MM.1S (cell line): Measurements from ENCODE around the gene KLC4.
"Not testable (repeated sequence)": the region's sequence is repeated elsewhere in the genome, so short reads cannot be mapped to it uniquely, and the experiment has no call there.

Experiments
- DNase-seq: peaks from one replicate; pipeline ENCODE4 v3.0.0-alpha.2; 2015
- H2AFZ ChIP-seq: fragments of 300-600 bp; sonication (generic); 2 replicates; pipeline ENCODE4 v1.6.0; 2016; ENCODE audit warnings: antibody characterized with exemption, low read length
- H3F3A ChIP-seq: fragments of 300-600 bp; sonication (generic); 2 replicates; pipeline ENCODE4 v1.6.1; 2016; ENCODE audit warnings: mild to moderate bottlenecking, antibody characterized with exemption, low read length, moderate library complexity, mixed read lengths; ENCODE audit not compliant: insufficient read depth
- H3K27ac ChIP-seq: fragments of 300-600 bp; sonication (generic); 2 replicates; pipeline ENCODE4 v1.5.1; 2016; ENCODE audit warnings: mild to moderate bottlenecking, low read length
- H3K27me3 ChIP-seq: fragments of 300-600 bp; sonication (generic); replicated peaks from 2 replicates; pipeline ENCODE4 v1.6.0; 2016; ENCODE audit warnings: low read length; ENCODE audit not compliant: insufficient read depth
- H3K36me3 ChIP-seq: fragments of 300-600 bp; sonication (generic); replicated peaks from 2 replicates; pipeline ENCODE4 v1.6.1; 2016; ENCODE audit warnings: mild to moderate bottlenecking, low read length, mixed read lengths; ENCODE audit not compliant: insufficient read depth
- H3K4me1 ChIP-seq: fragments of 300-600 bp; sonication (generic); 2 replicates; pipeline ENCODE4 v1.6.1; 2016; ENCODE audit warnings: low read length, mixed read lengths
- H3K4me2 ChIP-seq: fragments of 300-600 bp; sonication (generic); 2 replicates; pipeline ENCODE4 v1.6.0; 2016; ENCODE audit warnings: low read depth, low read length
- H3K4me3 ChIP-seq: fragments of 300-600 bp; sonication (generic); 2 replicates; pipeline ENCODE4 v1.5.1; 2016; ENCODE audit warnings: low read length, mixed read lengths
- H3K79me2 ChIP-seq: fragments of 300-600 bp; sonication (generic); 2 replicates; pipeline ENCODE4 v1.6.1; 2016; ENCODE audit warnings: mixed run types, low read length, mixed read lengths
- H3K9ac ChIP-seq: fragments of 300-600 bp; sonication (generic); 2 replicates; pipeline ENCODE4 v1.6.1; 2016; ENCODE audit warnings: low read length, mixed read lengths
- H3K9me2 ChIP-seq: fragments of 300-600 bp; sonication (generic); replicated peaks from 2 replicates; pipeline ENCODE4 v1.6.1; 2016; ENCODE audit warnings: mild to moderate bottlenecking, low read length, mixed read lengths; ENCODE audit not compliant: insufficient read depth
- H3K9me3 ChIP-seq: fragments of 300-600 bp; sonication (generic); replicated peaks from 2 replicates; pipeline ENCODE4 v1.6.1; 2016; ENCODE audit warnings: mild to moderate bottlenecking, low read length, mixed read lengths; ENCODE audit not compliant: insufficient read depth
- H4K20me1 ChIP-seq: fragments of 300-600 bp; sonication (generic); 2 replicates; pipeline ENCODE4 v1.6.1; 2016; ENCODE audit warnings: mild to moderate bottlenecking, low read length, moderate library complexity, mixed read lengths; ENCODE audit not compliant: insufficient read depth
- CTCF ChIP-seq: fragments of 300-600 bp; sonication (generic); IDR thresholded peaks from 2 replicates; pipeline ENCODE4 v1.5.1; 2016; ENCODE audit warnings: antibody characterized with exemption, low read length, mixed read lengths
- EZH2 ChIP-seq: fragments of 300-600 bp; sonication (generic); optimal IDR thresholded peaks from 2 replicates; pipeline ENCODE3; 2017; ENCODE audit warnings: low read depth, mild to moderate bottlenecking, antibody characterized with exemption, low read length, mixed read lengths
- EZH2phosphoT487 ChIP-seq: fragments of 300-600 bp; sonication (generic); IDR thresholded peaks from 2 replicates; pipeline ENCODE4 v1.6.1; 2018; ENCODE audit warnings: antibody characterized with exemption, low read length

The KLC4 gene

DNA sequence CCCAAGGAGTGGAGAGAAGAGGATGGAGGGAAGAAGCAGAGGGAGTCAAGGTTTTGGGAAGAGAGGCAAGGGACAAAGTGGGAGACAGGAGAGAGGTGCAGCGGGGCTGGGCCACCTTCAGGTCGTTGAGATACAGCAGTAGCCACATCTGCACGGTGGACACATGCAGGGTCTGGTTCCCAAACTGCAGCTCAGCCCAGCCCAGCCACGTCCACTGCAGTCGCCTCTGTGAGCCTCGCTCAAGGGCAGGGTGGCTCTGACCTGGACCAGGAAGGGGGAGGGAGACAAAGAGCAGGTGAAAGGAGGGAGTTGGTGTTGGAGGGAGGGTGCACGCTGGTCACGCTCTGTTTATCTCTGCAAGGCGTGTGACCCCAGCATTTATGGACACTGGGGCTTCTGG is 20.7 kb upstream of the KLC4 start:
- no peak overlapping the region for H3K9ac ChIP-seq
- no peaks in the 10 kb centered on the region for H3K79me2 ChIP-seq
- H3K4me2 ChIP-seq = no peak overlapping the region
- H2AFZ ChIP-seq = no peak overlapping the region
- H3K4me1 ChIP-seq = peaks cover 4% of the 10 kb centered on the region; the same call in 1 of the 2 replicates
- H3K27me3 ChIP-seq = no peaks in the 10 kb centered on the region
- TF ChIP-seq EZH2 (no peak), EZH2phosphoT487 (no peak), CTCF (no peak)
- no peaks in the 10 kb centered on the region for H4K20me1 ChIP-seq
- no peaks in the 10 kb centered on the region for H3K9me2 ChIP-seq
- H3K4me3 ChIP-seq = no peak overlapping the region
- no peaks in the 10 kb centered on the region for H3K9me3 ChIP-seq
- DNase-seq = no peak
- H3F3A ChIP-seq = no peaks in the 10 kb centered on the region
- no peaks in the 10 kb centered on the region for H3K36me3 ChIP-seq
- no peak overlapping the region for H3K27ac ChIP-seq

DNA sequence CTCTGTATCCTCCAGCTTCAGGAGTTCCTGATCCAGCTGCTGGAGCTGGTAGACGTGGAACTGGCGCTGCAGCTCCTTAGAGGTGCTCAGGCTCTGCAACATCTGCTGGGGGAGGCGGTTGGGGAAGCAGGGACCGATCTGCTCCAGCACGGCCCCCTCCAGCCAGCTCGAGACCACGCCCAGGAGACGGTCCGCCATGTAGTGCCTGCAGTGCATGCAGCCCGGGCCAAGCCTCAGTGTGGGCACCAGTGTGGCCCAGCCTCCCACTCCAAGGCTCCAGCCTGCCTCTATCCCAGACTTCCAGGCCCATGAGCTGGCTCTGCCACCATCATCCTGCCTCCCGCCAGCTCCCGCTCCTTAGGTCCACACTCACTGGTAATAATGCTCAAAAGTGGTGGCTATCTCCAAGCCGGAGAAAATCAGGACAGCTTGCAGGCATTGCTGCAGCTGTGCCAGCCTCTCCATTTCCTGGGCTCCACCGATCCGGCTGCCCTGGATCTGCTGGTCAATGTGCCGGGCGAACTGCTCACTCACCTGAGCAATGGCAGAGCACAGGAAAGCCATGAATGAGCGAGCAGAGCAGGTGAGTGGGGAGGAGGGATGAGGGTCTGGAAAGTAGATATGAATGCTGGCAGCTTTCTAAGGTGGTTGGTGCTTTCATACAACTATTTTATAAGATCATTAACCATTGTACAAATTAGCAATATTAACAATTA is 18.7 kb upstream of the KLC4 start:
- no peaks in the 10 kb centered on the region for H4K20me1 ChIP-seq
- no peaks in the 10 kb centered on the region for H3K27me3 ChIP-seq
- H3K79me2 ChIP-seq = no peaks in the 10 kb centered on the region
- no peak overlapping the region for H3K4me2 ChIP-seq
- H3K27ac ChIP-seq = no peak overlapping the region
- H3K4me3 ChIP-seq = no peak overlapping the region
- H3K36me3 ChIP-seq = no peaks in the 10 kb centered on the region
- no peaks in the 10 kb centered on the region for H3K9me3 ChIP-seq
- peaks cover 4% of the 10 kb centered on the region; the same call in 1 of the 2 replicates for H3K4me1 ChIP-seq
- H2AFZ ChIP-seq = no peak overlapping the region
- DNase-seq = no peak
- no peak for TF ChIP-seq EZH2phosphoT487
- no peak for TF ChIP-seq EZH2
- no peak for TF ChIP-seq CTCF
- H3K9me2 ChIP-seq = no peaks in the 10 kb centered on the region
- no peaks in the 10 kb centered on the region for H3F3A ChIP-seq
- no peak overlapping the region for H3K9ac ChIP-seq

DNA sequence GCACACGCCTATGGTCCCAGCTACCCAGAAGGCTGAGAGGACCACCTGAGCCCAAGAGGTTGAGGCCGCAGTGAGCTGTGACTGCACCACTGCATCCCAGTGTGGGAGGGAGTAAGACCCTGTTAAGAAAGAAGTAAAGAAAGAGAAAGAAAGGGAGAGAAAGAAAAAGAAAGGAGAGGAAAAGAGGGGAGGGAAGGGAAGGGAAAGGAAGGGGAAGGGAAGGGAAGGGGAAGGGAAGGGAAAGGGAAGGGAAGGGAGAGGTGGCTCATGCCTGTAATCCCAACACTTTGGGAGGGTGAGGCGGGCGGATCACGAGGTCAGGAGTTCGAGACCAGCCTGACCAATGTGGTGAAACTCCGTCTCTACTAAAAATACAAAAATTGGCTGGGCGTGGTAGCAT is 18.0 kb upstream of the KLC4 start:
- H3K27me3 ChIP-seq, DNase-seq, H3K9me3 ChIP-seq, H3K27ac ChIP-seq, H3K9ac ChIP-seq, H3F3A ChIP-seq, H3K36me3 ChIP-seq, H3K79me2 ChIP-seq, H2AFZ ChIP-seq, H4K20me1 ChIP-seq, H3K4me3 ChIP-seq, H3K9me2 ChIP-seq, H3K4me1 ChIP-seq, H3K4me2 ChIP-seq: not testable (repeated sequence)

DNA sequence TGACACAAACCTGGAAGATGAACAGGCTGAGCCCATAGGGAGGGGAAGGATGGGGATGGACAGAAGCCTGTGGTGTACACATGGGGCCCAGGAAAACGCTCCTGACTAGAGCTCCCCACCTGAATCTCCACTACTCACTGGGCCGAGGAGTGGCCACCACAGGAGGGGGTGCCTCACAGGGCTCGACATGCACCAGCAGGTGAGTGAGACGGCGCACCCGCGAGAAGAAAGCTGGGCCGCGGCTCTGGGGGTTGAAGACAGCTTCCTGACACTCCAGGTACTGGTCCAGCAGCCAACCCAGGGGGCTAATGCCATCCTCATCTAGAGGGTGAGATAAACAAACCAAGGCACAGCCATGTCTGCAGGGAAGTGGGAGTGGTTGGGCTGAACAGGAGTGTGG is 16.1 kb upstream of the KLC4 start:
- Histone ChIP-seq H3K9me3 (no peaks in the 10 kb centered on the region), H3F3A (no peaks in the 10 kb centered on the region), H4K20me1 (no peaks in the 10 kb centered on the region), H3K4me1 (peaks cover 4% of the 10 kb centered on the region; the same call in 1 of the 2 replicates), H3K36me3 (no peaks in the 10 kb centered on the region), H3K79me2 (no peaks in the 10 kb centered on the region), H3K27me3 (no peaks in the 10 kb centered on the region), H3K9me2 (no peaks in the 10 kb centered on the region), H3K9ac (no peak overlapping the region), H3K27ac (no peak overlapping the region), H2AFZ (no peak overlapping the region), H3K4me2 (no peak overlapping the region), H3K4me3 (no peak overlapping the region)
- no peak for TF ChIP-seq CTCF
- TF ChIP-seq EZH2 = no peak
- TF ChIP-seq EZH2phosphoT487 = no peak
- DNase-seq = no peak
